Measurements from ENCODE around the gene LRRC1. TPM values are rescaled to one million over a fixed set of nuclear protein-coding genes. Genes with fewer than 3 reads are reported as not detected.

The LRRC1 gene
- total RNA-seq, 4 donors from 2014 or later = 71.0 to 151 (median 91.6) TPM

- Histone ChIP-seq H3K27me3 (no peaks in the 10 kb centered on the region), H3K4me3 (no peak overlapping the region), H3K27ac (no peak overlapping the region), H3K4me1 (peaks cover 0 to 17% (median 13%) of the 10 kb centered on the region in 4 donors), H3K36me3 (peaks cover 0 to 30% (median 6%) of the 10 kb centered on the region in 4 donors), H3K9me3 (no peaks in the 10 kb centered on the region)
- intact Hi-C loops (cut with DNase I; ENCODE audit: low total_unique reads) = no loop called here
- DNase-seq = no peak
- in situ Hi-C loops (cut with MboI; ENCODE audit: low pct_ligation_motif_present in 1 of 4, low pct_unique_long_range_greater_than_20kb in 1 of 4, low sequenced_read_pairs in 3 of 4) = no loop called here
- 61 to 75% methylated on average over 2 of the region's 2 CpGs for WGBS, 2 donors (ENCODE audit: low coverage in 1 of 2)
- no peak for TF ChIP-seq CTCF (IDR thresholded peaks at IDR 0.05)
These were observed 125.1 kb downstream of the LRRC1 start for GRCh38 chr6:53919881-53920360.

DNA sequence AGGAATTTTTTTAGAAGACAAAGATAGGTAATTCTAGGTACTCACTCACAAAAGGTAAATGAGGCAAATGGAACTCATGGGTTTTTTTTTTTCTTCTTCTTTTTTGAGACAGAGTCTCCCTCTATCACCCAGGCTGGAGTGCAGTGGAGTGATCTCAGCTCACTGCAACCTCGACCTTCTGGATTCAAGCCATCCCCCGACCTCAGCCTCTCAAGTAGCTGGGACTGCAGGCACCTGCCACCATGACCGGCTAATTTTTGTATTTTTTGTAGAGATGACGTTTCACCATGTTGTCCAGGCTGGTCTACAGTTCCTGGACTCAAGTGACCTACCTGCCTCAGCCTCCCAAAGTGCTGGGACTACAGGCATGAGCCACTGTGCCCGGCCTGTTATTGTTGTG, 126.1 kb downstream of the LRRC1 start:
- intact Hi-C loops (cut with DNase I; ENCODE audit: low total_unique reads) = no loop called here
- peaks cover 0 to 30% (median 6%) of the 10 kb centered on the region in 4 donors for H3K36me3 ChIP-seq
- 85 to 88% methylated on average over 5 of the region's 5 CpGs for WGBS, 2 donors (ENCODE audit: low coverage in 1 of 2)
- TF ChIP-seq CTCF (IDR thresholded peaks at IDR 0.05) = no peak
- no peak for TF ChIP-seq POLR2A (IDR thresholded peaks at IDR 0.05)
- TF ChIP-seq EP300 (IDR thresholded peaks at IDR 0.05; ENCODE audit: low read depth) = no peak
- no peak for TF ChIP-seq POLR2AphosphoS5 (IDR thresholded peaks at IDR 0.05)
- H3K9me3 ChIP-seq = no peaks in the 10 kb centered on the region
- H3K27ac ChIP-seq = no peak overlapping the region
- in situ Hi-C loops (cut with MboI; ENCODE audit: low pct_ligation_motif_present in 1 of 4, low pct_unique_long_range_greater_than_20kb in 1 of 4, low sequenced_read_pairs in 3 of 4) = no loop called here
- no peak overlapping the region for H3K4me3 ChIP-seq
- no peaks in the 10 kb centered on the region for H3K27me3 ChIP-seq
- peaks cover 0 to 26% (median 21%) of the 10 kb centered on the region in 4 donors for H3K4me1 ChIP-seq
- no peak for DNase-seq

GRCh38 chr6:53921639-53922038, 126.8 kb downstream of the LRRC1 start:
- no peaks in the 10 kb centered on the region for H3K9me3 ChIP-seq
- H3K36me3 ChIP-seq = peaks cover 0 to 30% (median 6%) of the 10 kb centered on the region in 4 donors
- 87 to 100% methylated on average over 2 of the region's 2 CpGs for WGBS, 2 donors (ENCODE audit: low coverage in 1 of 2)
- in situ Hi-C loops (cut with MboI; ENCODE audit: low pct_ligation_motif_present in 1 of 4, low pct_unique_long_range_greater_than_20kb in 1 of 4, low sequenced_read_pairs in 3 of 4) (no loop called here), intact Hi-C loops (cut with DNase I; ENCODE audit: low total_unique reads) (no loop called here)
- H3K27me3 ChIP-seq = no peaks in the 10 kb centered on the region
- no peak for DNase-seq
- H3K4me3 ChIP-seq = no peak overlapping the region
- TF ChIP-seq POLR2A (IDR thresholded peaks at IDR 0.05) = no peak
- no peak for TF ChIP-seq CTCF (IDR thresholded peaks at IDR 0.05)
- TF ChIP-seq EP300 (IDR thresholded peaks at IDR 0.05; ENCODE audit: low read depth) = no peak
- TF ChIP-seq POLR2AphosphoS5 (IDR thresholded peaks at IDR 0.05) = no peak
- H3K27ac ChIP-seq = no peak overlapping the region
- peaks cover 3 to 33% (median 27%) of the 10 kb centered on the region in 4 donors for H3K4me1 ChIP-seq

GRCh38 chr6:53922539-53922981, 127.8 kb downstream of the LRRC1 start:
- Histone ChIP-seq H3K27ac (no peak overlapping the region), H3K4me1 (peaks cover 6 to 43% (median 34%) of the 10 kb centered on the region in 4 donors), H3K9me3 (no peaks in the 10 kb centered on the region), H3K27me3 (no peaks in the 10 kb centered on the region), H3K36me3 (peaks cover 0 to 30% (median 6%) of the 10 kb centered on the region in 4 donors), H3K4me3 (no peak overlapping the region)
- no peak for TF ChIP-seq EP300 (IDR thresholded peaks at IDR 0.05; ENCODE audit: low read depth)
- TF ChIP-seq CTCF (IDR thresholded peaks at IDR 0.05) = no peak
- TF ChIP-seq POLR2AphosphoS5 (IDR thresholded peaks at IDR 0.05) = no peak
- no peak for TF ChIP-seq POLR2A (IDR thresholded peaks at IDR 0.05)
- 86 to 96% methylated on average over 9 to 14 of the region's 14 CpGs for WGBS, 2 donors (ENCODE audit: low coverage in 1 of 2)
- in situ Hi-C loops (cut with MboI; ENCODE audit: low pct_ligation_motif_present in 1 of 4, low pct_unique_long_range_greater_than_20kb in 1 of 4, low sequenced_read_pairs in 3 of 4) = no loop called here
- intact Hi-C loops (cut with DNase I; ENCODE audit: low total_unique reads) = no loop called here
- DNase-seq = no peak
